ENCODE results near the gene KNTC1.
"Not testable (repeated sequence)": the region's sequence is repeated elsewhere in the genome, so short reads cannot be mapped to it uniquely, and the experiment has no call there.

The KNTC1 gene

DNA sequence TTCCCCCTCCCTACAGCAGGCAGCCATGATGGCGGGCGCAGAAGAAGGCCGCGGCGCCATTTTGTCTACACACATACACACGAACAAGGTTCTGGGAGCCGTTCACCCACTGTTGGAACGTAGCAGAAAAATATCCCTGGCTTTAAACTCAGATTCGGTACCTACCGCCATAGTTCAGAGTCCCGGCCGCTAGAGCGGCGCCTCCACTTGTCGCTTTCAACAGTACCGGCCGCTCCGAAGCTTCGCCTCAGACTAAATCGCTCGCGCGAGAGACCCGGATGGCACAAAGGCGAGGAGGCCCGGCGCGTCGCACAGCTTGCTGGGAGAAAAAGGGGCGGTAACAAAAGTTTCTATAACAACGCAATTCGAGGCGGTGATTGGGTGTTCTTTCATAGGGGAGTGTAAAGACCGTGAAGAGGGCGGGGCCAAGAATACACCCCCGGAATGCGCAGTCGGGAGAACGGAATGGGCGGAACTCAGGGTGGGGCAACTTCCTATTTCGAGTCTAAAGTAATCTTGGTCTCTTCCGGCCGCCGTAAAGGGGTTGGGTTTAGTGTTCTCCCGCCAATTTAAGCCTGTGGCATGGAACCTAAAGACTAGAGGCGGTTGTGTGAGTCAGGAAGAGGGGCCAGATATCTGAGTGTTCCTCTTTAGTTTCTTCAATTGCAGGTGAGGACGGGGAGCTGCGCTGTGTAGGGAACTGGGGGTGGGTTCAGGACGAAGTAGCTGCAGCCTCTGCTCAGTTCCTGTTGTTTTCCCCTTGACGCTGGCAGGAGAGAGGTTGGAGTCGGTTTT lies at the start of gene KNTC1, which contains the start of gene RSRC2:
TSS of gene KNTC1 (plus strand) at position 567 of the 795 bp plus-strand sequence. CDS start 2,815 bp downstream, outside the sequence.
TSS of gene RSRC2 (minus strand) at position 254 of the 795 bp plus-strand sequence. CDS start at position 171, 83 bp downstream.
- peak; percentile 92 for DNase-seq

DNA sequence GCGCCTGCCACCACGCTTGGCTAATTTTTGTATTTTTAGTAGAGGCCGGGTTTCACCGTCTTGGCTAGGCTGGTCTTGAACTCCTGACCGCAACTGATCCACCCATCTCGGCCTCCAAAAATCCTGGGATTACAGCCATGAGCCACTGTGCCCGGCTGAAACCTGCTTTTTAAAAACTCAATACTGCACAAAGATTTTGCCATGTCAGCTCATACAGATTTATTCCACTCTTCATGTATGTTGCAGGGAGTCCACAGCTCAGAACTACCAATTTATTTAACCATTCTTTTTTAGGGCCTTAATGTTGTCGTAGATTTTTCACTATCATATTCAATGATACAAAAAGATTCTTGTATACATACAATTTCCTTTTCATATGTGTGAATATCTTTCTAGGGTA lies 46.3 kb upstream of the KNTC1 start:
- no peak for DNase-seq

GRCh38 chr12:122481861-122482260 lies 45.2 kb upstream of the KNTC1 start:
- no peak for DNase-seq

- no peak for DNase-seq
Observed at GRCh38 chr12:122483969-122484368, 43.1 kb upstream of the KNTC1 start.

DNA sequence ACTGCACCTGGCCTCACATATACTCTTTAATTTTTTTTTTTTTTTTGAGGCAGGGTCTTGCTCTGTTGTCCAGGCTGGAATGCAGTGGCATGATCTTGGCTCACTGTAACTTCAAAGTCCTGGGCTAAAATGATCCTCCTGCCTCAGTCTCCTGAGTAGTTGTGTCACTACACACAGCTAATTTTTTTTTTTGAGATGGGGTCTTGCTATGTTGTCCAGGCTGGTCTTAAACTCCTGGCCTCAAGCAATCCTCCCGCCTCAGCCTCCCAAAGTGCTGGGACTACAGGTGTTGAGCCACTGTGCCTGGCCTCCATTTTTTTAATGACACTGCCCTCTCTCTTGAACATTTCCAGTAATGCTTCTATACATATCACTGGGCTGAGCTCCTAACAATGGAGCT lies 42.7 kb upstream of the KNTC1 start:
- DNase-seq = not testable (repeated sequence)

GRCh38 chr12:122486360-122486759 lies 40.7 kb upstream of the KNTC1 start:
- not testable (repeated sequence) for DNase-seq

- DNase-seq = no peak
Observed at GRCh38 chr12:122486805-122487426, 40.1 kb upstream of the KNTC1 start.

- DNase-seq = not testable (repeated sequence)
Observed at GRCh38 chr12:122487807-122488206, 39.2 kb upstream of the KNTC1 start.

GRCh38 chr12:122489038-122489437 lies 38.0 kb upstream of the KNTC1 start:
- DNase-seq = no peak

DNA sequence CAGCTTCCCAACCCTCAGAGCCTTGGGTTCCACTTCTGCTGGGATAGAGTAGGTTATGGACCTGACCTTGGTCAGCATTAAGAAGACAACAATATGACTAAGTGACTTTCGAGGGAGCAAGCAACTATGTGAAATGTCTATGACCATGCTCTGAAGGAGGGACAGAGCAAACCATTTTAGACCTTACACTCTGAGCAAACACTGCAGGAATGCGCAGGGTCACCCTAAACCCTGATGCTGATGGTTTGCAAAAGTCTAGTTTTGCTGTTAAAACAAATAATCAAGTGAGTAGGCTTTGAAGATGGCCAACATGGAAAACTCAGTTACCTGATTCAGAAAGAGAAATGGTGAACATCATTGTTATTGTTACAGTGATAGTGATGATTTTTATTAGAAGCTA lies 35.1 kb upstream of the KNTC1 start:
- no peak for DNase-seq

- DNase-seq = not testable (repeated sequence)
Observed at GRCh38 chr12:122493222-122493621, 33.8 kb upstream of the KNTC1 start.

DNA sequence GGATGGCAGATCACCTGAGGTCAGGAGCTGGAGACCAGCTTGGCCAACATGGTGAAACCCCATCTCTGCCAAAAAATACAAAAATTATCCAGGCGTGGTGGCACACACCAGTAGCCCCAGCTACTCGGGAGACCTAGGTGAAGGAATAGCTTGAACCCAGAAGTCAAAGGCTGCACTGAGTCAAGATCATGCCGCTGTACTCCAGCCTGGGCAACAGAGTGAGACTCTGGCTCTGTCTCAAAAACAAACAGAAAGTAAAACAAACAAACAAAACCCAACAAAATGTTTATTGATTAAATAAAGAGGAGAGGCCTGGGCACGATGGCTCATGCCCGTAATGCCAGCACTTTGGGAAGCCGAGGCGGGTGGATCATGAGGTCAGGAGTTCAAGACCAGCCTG lies 31.8 kb upstream of the KNTC1 start:
- DNase-seq = no peak

DNA sequence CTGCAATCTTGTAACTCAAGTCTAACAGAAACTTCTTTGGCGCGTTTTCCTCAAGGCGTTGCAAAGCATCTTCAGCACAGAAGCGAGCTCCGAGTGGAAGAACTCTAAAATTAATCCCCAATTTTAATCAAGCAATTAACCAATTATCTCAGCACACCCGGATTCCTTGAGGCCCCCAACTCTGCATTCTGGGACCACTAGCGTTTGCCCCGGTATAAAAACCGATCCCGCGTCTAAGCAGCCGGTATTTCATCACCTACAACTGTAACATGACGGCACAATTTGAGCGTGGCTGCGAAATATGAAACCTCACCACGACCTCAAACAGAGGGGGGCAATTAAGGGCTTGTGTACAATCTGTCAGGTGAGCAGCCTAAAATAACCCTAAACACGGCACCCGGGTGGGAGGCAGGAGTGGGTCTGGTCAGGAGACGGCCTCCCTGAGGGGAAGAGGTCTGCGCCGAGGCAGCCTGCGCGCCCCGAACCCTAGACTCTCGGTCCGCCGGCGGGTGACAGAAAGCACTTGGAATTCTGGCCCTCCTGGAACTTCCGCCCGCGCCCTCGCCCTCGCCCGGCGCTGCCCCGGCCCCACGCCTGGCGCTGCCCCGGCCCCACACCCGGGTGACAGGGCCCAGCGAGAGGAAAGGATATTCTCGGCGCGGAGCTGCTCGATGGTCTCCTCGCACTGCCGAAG lies 26.9 kb upstream of the KNTC1 start:
- DNase-seq = no peak

- DNase-seq = peak; percentile 95
Observed at GRCh38 chr12:122500685-122501488, 26.2 kb upstream of the KNTC1 start, which contains the start of gene ZCCHC8. Gene ZCCHC8, minus strand, starts transcription at chr12:122500932. Its CDS starts 92 bp downstream, at chr12:122500840.

GRCh38 chr12:122501489-122501989 lies 25.5 kb upstream of the KNTC1 start:
- DNase-seq = no peak

- no peak for DNase-seq
Observed at GRCh38 chr12:122503147-122503751, 23.8 kb upstream of the KNTC1 start.

DNA sequence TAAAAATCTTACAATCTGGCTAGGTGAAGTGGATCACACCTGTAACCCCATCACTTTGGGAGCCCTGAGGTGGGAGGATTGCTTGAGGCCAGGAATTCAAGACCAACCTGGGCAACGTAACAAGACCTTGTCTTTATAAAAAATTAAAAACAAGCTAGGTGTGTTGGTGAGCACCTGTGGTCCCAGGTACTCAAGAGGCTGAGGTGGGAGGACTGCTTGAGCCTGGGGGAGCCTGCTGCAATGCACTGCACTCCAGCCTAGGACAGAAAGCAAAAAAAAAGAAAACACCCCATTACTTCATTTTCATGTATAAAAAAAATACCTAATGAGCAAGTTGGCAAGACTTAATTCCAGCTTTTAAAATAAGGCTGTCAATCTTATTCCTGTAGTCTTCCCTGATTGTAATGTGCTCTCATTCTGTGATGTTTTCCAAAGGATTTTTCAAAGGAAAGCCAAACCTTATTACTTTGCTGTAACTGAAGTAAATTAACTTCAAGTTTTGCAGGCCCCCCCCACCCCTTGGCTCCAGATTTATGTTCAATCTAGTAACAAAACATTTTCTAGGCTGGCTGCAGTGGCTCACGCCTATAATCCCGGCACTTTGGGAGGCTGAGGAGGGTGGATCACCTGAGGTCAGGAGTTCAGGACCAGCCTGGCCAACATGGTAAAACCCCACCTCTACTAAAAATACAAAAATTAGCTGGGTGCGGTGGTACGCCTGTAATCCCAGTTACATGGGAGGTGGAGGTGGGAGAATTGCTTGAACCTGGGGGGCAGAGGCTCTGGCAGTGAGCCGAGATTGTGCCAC lies 23.1 kb upstream of the KNTC1 start:
- no peak for DNase-seq

DNA sequence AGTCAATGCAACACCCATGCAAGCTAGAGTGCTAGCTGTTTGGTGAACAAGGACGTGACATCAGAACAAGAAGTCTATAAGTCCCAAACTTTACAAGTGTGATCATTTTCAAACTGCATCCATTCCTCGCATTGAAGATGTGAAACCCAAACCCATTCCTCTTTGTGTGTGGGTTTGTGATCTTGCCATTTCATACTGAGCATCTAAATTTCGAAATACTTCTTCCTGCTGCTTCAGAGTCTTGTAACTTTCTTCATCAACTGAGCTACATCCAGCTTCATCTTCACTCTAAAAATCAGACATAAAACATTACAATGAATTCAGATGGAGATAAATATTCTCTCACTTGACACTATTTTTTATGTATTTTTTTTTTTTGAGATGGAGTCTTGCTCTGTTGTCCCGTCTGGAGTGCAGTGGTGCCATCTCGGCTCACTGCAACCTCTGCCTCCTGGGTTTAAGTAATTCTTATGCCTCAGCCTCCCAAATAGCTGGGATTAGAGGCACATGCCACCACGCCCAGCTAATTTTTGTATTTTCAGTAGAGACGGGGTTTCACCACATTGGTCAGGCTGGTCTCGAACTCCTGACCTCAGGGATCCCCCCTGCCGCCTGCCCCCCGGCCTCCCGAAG lies 21.5 kb upstream of the KNTC1 start:
- no peak for DNase-seq

DNA sequence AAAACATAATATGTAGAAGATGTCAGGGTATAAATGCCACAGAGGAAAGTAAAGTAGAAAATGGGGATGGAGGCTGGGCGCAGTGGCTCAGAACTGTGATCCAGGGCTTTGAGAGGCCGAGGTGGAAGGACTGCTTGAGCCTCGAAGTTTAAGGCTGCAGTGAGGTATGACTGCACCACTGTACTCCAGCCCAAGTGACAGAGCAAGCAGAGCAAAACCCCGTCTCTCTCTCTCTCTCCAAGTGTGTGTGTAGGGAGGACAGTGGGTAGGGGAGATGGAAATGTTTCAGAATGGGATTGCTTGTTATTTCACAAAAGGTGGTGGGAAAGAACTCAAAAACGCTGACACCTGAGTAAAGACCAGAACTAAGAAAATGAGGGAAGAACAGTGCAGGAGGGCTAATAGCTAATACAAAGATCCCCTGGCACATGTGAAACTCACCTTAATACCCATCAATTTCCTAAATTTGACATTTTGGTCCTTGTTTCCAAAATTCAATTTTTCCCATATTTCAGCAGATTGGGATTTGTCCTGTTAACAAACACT lies 20.6 kb upstream of the KNTC1 start:
- no peak for DNase-seq

- no peak for DNase-seq
Observed at GRCh38 chr12:122508163-122508562, 18.9 kb upstream of the KNTC1 start.

All from activated T-cell treated with anti-CD3 and anti-CD28 coated beads, Interleukin-2, amount 50 U/mL, for 1 hour (primary cell).